Measurements from ENCODE around the gene PRR35.

- no peak for TF ChIP-seq SUZ12 (IDR thresholded peaks at IDR 0.05; ENCODE audit: extremely low read depth, insufficient read depth, insufficient read length)
- TF ChIP-seq YY1 (IDR thresholded peaks at IDR 0.05; ENCODE audit: insufficient read depth, insufficient read length): no peak
- TF ChIP-seq ZNF274 (IDR thresholded peaks at IDR 0.05; ENCODE audit: low read depth, low read length): no peak
These were observed 49.8 kb downstream of the PRR35 start for GRCh38 chr16:609984-610383.
